Stimulated activated CD8-positive, alpha-beta memory T cell treated with anti-CD3 and anti-CD28 coated beads, Interleukin-2, amount 100 ng/mL, for 1 hour (primary cell): ENCODE measurements around the gene ARHGAP22.

Source experiments
- DNase-seq, 2 donors: peaks; one replicate each; pipeline ENCODE4 v3.0.0-alpha.2; 2020; ENCODE audit warnings: low read depth in 2 of 2

The ARHGAP22 gene

DNA sequence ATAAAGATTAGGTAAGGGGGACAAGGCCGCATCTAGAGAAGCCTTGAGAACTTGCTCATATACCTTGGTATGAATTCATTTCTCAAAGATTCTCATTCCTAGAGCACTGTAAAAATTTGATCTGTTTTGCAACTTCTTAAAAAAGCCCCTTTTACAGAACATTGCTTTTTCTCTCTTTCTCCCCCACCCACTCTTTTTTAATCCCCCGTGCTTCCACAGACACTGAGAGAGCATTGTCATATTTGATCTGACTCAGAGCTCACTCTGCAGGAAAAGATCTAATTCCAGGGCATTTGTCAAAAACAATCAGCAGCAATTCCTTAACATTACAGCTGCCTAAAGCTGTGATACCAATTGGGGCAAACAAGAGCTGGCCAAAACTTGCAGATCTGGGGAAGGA is 92.0 kb downstream of the ARHGAP22 start:
- no peak for DNase-seq

DNA sequence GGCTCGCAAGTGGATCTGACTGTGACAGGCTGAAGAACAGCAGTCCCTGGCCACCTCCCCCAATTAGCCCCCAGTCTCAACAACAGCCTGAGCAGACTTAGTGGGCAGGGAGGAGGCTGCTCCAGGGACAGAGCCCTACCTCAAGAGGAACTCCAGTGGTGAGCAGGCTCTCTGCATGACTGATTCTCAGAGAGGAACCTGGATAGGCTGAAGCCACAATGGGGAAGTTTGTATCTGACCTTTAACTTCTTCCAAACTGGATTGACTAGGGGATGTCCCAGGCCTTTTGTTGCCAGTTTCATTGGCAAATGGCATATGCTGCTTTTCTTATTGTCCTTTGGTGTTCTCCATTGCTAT is 93.0 kb downstream of the ARHGAP22 start:
- no peak for DNase-seq

DNA sequence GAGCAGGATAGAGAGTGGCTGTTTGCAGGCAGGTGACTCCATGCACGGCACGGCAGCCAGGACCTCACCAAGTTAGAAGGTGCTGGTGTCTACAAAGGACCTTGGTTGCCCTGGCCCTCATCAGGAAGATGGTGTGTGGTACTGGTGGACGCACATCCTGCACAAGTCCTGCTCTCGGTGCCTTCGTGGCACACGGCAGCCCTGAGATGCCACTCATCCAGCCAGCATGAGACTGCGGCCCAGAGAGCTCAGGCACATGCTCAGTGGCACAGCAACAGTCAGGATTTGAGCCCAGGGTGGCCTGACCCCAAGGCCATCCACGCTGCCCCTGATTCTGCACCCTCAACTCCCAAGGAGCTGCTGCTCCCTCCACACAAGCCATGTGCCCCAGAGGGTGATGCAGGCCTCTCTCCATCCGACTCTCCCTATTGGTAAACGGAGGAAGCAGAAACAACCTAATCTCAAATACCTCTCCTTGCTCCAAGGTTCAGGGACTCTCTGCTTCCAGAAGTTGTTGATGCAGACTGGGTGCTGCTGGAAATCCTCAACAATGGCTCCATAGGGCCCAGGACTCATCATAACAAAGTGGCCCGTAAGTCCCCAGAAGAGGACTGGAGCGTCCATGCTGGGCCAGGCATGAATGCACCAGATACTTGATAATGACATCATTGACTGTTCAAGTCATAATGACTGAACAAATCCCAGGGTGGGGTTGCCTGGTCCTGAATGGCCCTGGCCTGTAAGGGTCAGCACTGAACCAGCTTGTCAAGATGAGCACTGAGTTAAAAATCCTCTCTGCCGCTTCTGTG is 93.6 kb downstream of the ARHGAP22 start:
- DNase-seq, result no peak

DNA sequence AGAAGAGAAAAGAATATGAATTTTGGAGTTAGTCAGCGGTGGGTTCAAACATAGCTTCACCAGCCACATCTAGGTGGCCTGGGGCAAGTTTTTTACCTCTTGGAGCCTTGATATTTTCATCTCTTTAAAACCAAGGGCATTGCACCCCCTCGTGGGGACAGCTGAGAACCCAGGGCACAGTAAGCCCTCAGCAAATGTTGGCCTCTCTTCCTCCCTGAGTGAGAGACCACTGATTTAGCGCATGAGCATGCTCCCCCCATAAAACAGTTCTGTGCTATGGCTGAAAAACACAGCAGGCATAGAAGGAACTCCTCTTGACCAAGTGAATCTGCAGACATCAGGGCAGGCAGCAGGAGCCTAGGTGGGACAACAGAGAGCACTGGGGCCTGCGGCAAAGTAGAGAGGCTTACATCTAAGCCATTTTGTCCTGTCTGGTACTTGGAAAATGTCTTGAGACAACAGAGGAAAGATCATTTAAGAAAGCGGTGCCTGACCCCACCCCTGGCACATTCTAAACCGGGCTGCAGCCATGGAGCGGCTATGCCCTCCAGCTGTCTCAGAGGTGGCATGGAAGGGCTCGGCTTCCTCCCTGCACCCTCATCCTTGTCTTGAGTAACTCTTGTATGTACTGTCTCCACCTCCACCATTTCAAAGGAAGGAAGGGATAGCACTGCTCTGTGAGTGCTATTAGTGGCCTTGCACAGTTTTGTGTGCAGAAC is 94.7 kb downstream of the ARHGAP22 start:
- DNase-seq, result no peak

DNA sequence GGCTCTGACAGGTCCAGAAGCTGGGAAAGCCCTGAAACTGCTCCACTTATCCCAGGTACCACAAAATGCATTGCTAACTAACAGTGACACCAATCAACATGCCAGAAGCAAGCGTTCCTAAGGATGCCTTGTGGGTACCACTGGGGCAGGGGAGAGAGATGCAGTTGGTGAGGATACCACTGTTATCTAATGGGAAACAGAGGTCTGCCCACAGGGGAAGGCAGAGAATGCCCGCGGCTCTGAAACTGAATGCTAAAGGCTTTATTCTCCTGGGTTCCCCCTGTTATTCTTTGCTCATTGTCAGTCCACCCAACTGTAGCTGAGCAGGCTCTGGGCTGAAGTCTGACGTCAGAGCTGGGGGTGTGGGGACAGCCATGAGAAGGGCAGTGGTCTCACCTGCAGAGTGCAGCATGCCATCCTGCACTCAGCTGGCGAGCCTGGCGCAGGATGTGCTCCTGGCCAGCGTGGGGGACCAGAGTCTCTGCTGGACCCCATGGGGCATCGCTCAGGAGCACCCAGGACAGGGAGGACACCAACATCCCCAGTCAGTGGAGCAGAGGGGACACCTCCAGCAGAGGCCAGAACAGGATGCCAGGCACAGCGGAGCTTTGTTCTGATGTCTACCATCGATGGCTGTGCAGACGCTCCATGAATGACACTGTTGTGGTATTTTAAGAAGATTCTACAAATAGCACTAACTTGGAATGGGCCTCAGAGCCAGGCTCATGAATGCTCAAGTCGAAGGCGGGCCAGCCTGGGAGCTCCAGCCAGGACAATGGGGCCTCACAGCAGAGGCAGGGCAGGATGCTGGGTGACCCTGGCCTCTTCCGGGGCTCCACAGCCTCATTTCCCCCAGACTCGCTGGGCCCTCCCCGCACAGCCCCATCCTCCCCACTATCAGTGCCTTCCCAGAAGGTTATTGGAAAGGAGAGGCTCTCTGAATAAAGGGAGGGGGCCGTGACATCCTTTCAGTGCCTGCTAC is 95.8 kb downstream of the ARHGAP22 start:
- no peak for DNase-seq

DNA sequence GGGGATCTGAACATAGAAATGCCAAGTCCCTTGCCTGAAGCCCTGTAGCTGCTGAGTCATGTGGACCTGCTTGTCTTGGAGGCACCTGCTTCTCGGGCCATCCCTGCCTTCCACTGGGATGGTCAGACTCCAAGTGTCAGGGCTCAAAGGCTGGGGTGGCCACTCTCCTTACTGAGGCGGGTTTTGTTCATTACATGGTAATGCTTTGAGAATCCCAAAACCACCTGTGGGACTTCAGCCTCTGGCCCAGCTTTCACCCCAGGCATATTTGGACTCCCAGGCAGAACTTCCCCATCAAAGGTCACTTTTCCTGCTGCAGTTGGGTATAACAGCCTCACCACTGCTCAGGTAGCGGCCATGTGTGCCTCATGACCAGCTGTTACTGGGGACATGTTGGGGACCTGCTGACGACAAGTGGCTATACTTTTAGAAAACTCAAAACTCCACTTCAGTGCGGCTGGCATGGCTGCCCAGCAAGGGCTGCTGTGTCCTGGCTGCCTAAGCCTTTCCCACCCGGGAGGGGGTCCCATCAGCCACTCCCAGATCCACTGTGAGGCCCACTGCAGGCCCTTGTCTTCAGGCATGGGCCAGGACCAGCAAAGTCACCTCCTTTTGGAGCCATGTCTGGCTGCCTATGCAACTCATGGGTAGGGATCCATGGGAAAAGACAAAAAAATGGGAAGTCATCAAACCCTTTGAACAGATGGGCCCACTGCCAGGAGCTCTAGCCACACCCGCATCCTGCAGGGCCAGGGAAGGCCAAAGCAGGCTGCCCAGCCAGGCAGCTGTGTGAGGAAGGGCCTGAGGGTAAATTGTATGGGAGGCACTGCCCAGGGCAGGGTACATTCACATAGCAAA is 96.7 kb downstream of the ARHGAP22 start:
- DNase-seq, result no peak

DNA sequence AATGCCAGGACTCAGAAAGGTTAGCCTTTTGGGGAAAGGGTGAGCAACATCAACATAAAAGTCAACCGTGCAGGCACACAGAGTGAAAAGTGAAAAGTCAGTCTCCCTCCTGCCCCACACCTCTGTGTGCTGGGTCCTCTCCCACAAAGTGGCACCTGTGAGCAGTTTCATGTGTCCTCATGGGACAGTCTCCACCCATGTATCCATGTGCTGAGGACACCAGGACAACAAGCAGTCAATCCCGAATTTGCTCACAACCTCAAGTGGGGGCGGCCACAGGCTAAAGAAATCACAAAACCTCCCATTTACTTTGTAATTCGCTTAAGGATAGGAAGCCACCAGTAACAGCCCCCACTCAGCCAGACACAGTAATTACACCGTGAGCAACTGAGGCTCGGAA is 97.4 kb downstream of the ARHGAP22 start:
- no peak for DNase-seq

DNA sequence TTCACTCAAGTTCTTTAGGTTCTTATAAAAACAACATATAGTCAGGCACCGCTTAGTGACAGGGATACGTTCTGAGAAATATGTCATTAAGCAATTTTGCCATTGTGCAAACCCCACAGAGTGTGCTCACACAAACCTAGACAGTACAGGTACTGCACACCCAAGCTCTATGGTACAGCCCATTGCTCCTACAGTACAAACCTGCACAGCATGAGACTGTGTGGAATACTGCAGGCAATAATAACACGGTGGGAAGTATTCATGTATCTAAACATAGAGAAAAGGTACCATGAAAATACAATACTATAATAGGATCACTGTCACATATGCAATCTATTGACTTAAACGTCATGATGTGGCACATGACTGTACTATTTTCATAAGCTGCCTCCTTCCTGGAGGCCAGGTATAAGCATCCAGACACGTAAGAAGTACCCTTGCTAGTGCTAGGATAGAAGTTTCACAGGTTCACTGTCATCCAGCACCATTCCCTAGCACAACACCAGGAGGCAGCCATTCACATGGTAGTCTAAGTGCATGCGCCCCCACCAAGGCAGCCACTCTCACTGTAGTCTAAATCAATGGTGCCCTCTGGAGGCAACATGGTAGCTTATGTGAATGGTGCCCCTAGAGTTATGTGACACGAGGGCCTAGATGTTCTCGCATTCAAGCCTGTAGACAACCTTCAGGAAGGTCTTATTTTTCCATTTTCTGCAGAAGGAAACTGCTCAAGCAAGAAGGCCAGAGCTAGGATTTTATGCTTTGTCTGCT is 98.5 kb downstream of the ARHGAP22 start:
- no peak for DNase-seq

DNA sequence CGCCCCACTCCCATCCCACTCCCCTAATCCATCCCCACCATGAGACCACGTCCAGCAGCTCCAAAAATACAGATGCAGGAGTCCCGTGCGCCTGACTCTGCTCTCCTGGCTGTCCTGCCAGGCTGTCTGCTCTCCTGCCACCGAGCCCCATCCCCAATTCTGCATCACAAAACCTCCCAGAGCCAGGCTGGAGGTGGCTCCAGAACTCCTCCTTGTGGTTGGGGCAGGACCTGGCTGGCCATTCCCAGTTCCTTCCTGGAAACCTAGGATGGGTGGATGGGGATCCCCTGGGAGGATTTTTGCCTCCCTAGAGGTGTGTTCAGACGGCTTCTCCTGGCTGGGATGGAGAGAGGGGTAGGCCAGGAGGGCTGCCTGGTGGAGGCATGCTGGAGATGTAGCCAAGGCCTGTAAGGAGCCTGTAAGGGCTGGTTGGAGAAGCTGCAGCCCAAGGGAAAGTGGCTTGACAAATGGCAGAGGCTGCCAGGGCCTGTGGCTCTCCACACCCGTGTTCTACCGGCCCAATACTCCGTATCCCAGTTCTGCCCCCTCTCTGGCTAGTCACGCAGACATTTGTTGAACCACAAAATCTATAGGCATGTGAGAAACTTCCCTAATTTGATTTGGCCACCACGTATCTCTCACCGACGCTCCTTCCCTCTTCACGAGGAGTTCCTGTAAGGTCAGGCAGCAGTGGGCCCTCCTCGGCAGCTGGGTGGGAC is 99.3 kb downstream of the ARHGAP22 start:
- DNase-seq, result no peak

DNA sequence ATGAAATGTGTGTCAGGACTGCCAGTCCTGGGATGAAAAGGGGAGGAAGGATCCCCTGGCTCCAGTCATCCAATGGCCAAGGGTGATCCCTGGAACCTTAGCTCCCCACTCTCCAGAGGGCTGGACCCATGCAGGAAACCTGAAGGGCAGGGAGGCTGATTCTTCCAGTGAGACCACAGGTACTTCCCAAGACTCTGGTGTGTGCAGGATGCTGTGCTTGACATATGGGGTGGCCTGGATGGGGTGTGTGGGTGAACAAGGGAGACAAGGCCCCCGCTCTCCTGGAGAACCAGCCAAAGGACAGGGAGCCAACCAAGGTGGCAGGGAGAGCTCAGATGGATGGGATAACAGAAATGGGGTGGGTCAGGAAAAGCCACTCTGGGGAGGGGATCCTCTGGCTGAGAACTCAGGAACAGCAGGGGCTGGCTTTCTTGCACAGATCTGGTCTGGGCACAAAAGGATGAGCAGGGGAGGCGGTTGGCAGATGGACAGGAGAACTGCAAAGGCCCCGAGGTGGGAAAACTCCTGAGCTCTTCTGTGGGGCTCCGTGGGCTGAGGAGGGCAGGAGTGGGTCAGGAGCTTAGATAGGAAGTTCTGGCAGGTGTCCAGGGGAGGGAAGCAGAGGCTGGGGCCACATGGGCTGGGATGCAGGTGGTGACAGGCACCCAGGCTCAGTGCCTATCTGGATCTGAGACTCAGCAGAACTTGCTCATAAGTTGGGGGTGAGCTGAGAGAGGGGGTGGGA is 100.6 kb downstream of the ARHGAP22 start:
- no peak for DNase-seq

DNA sequence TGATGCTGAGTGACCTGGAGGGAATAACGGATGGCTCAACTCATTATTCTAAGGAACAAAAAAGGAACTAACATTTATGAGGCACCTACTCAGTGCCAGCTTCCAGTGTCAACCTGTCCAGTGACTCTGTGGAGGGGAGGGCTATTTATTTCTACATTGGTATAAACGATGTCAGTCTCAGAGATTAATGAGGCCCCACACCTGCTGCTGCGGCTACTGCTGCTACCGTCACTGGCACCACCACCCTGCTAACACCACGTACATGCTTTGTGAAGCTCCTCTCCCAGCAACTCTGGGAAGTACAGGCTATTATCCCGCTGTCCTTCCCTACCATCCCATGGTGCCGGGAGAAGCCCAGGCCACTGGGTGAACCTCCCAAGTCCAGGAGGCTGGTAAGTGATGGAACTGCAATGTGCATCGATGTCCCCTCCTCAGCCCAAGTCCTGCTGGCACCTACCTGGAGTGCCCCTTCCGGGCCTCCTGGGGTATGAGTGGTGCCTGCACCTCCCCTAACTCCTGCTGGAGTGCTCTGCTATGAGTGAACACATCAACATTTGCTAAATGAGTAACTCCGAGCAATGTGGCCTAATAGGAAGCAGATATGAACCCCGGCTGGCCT is 101.5 kb downstream of the ARHGAP22 start:
- DNase-seq, result no peak

DNA sequence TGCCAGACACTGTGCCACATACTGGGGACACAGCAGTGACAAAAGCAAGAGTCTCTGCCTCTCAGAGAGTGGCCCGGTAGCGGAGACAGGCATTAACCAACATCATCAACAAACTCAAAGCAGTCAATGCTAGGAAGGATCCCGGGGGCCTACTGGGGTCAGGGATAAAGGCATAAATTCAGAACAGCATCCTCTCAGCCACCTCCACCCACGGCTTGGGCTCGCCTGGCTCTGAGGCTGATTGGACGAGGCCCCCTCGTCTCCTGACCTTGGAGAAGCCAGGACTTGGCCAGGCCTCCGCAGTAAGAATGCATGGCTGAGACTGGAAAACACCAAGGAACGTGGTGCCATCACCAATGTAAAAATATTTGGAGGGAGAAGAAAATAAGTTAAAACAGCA is 102.1 kb downstream of the ARHGAP22 start:
- no peak for DNase-seq

DNA sequence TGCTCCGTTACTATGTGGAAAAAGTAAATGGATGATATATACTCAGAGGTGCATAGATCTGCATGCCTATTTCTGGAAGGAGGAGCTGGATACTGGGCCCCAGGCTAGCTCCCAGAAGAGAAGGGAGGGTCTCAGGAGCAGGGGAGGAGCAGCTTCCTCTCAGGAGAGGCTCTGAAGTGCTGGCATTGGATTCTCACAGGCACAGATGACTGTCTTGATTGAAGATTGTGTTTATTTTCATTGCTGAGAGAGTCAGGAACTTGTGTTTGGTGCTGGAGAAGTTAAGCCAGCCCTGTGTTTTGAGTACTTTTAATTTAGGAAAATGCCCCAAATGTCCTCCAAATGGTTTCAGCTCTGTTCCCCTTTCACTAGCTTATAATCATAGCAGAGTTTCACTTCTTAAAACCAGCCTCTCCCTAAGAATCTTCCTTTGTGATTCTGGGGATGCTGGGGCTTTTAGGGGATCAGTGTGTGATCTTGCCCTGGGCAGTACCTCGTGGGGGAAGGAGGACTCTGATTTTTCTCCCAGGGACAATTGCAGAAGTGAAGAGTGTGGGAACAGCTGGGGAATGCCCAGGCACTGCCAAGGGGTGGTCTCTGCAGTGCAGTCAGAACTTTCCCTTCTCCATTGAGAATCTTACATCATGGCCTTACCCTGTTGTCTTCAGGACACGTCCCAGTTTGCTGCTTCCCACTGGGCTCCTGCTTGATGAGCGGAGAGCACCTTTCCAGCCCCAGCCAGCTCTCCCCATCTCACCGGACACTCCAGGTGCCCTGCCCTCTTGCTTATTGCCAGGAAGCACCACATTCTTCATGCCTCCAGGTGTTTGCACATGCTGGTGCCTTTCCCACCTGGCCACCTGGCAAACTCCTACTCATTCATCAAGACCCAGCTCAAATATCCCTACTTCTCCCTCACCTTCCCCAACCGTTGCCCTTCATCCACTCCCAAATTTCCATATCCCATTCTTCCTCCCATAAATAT is 102.8 kb downstream of the ARHGAP22 start:
- DNase-seq, result no peak

DNA sequence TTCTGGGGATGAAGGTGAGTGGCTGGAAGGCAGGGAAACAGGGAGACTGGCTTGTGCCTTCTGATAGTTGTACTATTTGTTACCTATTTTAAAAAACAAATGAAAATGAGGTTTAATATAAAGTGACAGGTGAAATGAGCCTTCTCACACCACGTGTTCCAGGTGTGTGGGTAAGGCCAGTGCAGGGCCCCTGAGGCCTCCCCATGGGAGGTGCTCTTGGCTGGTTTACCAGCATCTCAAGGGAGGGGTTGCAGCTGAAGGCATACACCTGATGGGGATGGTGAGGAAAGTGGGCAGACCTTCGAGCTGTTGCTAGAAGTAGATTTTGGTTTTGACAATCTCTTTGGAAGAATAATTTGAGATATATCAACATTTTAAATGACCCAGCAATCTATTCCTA is 103.6 kb downstream of the ARHGAP22 start:
- no peak for DNase-seq

DNA sequence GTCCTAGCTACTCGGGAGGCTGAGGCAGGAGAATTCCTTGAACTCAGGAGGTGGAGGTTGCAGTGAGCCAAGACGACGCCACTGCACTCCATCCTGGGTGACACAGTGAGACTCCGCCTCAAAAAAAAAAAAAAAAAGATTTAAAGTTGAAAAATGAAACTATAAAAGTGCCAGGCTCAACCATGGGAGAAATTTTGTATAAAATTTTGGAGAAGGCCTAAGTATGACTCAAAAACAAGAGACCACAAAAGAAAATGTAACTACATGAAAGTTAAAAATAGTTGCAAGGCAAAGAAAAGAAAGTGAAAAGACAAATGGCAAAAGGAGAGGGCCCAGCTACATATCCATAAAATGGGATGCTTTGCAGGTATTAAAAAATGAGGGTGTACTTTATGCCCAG is 104.1 kb downstream of the ARHGAP22 start:
- DNase-seq, result no peak

DNA sequence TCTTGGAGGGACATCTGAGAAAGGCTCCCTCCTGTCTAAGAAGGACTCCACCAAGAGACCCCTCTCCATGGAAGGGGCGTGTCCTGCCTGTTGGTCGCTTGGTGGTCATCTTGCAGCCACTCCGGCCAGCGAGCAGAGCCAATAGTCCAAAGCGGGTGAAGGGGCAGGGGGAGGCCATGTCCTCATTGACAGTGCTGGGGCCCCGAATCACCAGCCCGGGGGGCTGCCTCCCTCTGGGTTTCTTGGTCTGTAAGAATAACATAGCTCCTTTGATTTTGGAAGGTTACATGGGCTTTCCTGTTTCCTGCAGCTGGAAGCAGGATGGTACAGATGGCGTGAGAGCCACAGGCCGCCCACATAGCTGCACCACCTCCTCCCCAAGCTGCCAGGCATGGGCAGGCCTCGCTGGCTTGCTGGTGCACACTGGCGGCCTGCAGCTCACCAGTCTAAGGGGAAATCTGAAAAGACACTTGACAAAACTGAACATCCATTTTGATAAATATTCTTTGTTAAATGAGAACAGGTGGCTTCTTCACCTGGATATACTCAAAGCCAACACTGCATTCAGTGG is 105.8 kb downstream of the ARHGAP22 start:
- no peak for DNase-seq
